ENCODE results near the gene TMEM60.

- TF ChIP-seq, protein P1, sequence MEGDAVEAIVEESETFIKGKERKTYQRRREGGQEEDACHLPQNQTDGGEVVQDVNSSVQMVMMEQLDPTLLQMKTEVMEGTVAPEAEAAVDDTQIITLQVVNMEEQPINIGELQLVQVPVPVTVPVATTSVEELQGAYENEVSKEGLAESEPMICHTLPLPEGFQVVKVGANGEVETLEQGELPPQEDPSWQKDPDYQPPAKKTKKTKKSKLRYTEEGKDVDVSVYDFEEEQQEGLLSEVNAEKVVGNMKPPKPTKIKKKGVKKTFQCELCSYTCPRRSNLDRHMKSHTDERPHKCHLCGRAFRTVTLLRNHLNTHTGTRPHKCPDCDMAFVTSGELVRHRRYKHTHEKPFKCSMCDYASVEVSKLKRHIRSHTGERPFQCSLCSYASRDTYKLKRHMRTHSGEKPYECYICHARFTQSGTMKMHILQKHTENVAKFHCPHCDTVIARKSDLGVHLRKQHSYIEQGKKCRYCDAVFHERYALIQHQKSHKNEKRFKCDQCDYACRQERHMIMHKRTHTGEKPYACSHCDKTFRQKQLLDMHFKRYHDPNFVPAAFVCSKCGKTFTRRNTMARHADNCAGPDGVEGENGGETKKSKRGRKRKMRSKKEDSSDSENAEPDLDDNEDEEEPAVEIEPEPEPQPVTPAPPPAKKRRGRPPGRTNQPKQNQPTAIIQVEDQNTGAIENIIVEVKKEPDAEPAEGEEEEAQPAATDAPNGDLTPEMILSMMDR (IDR thresholded peaks at IDR 0.05), result no peak
- TF ChIP-seq POLR2A (IDR thresholded peaks at IDR 0.05), result no peak
Measured at GRCh38 chr7:77770316-77770715, 27.9 kb downstream of the TMEM60 start.

Data from heart left ventricle (tissue), 13 donors.